ENCODE results near the gene OTULINL.

The OTULINL gene

GRCh38 chr5:14607104-14607503 is 25.5 kb downstream of the OTULINL start:
- Mint-ChIP-seq H3K27ac (no peak overlapping the region), H3K27me3 (no peaks in the 10 kb centered on the region), H3K36me3 (peaks cover 32% of the 10 kb centered on the region), H3K4me3 (no peak overlapping the region), H3K9me3 (ENCODE audit: low read depth) (no peaks in the 10 kb centered on the region), H3K4me1 (ENCODE audit: low read depth) (peaks cover 3% of the 10 kb centered on the region)

- Mint-ChIP-seq H3K9me3 (ENCODE audit: low read depth) (no peaks in the 10 kb centered on the region), H3K36me3 (peaks cover 30% of the 10 kb centered on the region), H3K4me3 (no peak overlapping the region), H3K4me1 (ENCODE audit: low read depth) (peaks cover 1% of the 10 kb centered on the region), H3K27ac (peak overlapping the region; percentile 51), H3K27me3 (no peaks in the 10 kb centered on the region)
Observed at GRCh38 chr5:14608169-14608568, 26.6 kb downstream of the OTULINL start.

GRCh38 chr5:14611737-14612136 is 30.1 kb downstream of the OTULINL start:
- Mint-ChIP-seq H3K4me3 (no peak overlapping the region), H3K27ac (no peak overlapping the region), H3K27me3 (no peaks in the 10 kb centered on the region), H3K4me1 (ENCODE audit: low read depth) (peaks cover 1% of the 10 kb centered on the region), H3K9me3 (ENCODE audit: low read depth) (no peaks in the 10 kb centered on the region), H3K36me3 (peaks cover 34% of the 10 kb centered on the region)

GRCh38 chr5:14614490-14614889 is 32.9 kb downstream of the OTULINL start:
- Mint-ChIP-seq H3K36me3 (peaks cover 28% of the 10 kb centered on the region), H3K9me3 (ENCODE audit: low read depth) (no peaks in the 10 kb centered on the region), H3K27ac (peak overlapping the region; percentile 22)

GRCh38 chr5:14615365-14615764 is 33.8 kb downstream of the OTULINL start:
- H3K4me1 Mint-ChIP-seq (ENCODE audit: low read depth), result no peaks in the 10 kb centered on the region
- H3K4me3 Mint-ChIP-seq, result no peak overlapping the region
- peaks cover 6% of the 10 kb centered on the region for H3K9me3 Mint-ChIP-seq (ENCODE audit: low read depth)
- peaks cover 24% of the 10 kb centered on the region for H3K36me3 Mint-ChIP-seq
- H3K27me3 Mint-ChIP-seq, result no peaks in the 10 kb centered on the region
- no peak overlapping the region for H3K27ac Mint-ChIP-seq

More at GRCh38 chr5:14614490-14614889, 32.9 kb downstream of the OTULINL start:
- H3K4me1 Mint-ChIP-seq (ENCODE audit: low read depth), result no peaks in the 10 kb centered on the region
- H3K27me3 Mint-ChIP-seq, result no peaks in the 10 kb centered on the region
- no peak overlapping the region for H3K4me3 Mint-ChIP-seq

- no peaks in the 10 kb centered on the region for H3K27me3 Mint-ChIP-seq
- no peak overlapping the region for H3K4me3 Mint-ChIP-seq
- H3K36me3 Mint-ChIP-seq, result peaks cover 23% of the 10 kb centered on the region
- H3K27ac Mint-ChIP-seq, result no peak overlapping the region
- H3K9me3 Mint-ChIP-seq (ENCODE audit: low read depth), result peaks cover 12% of the 10 kb centered on the region
- no peaks in the 10 kb centered on the region for H3K4me1 Mint-ChIP-seq (ENCODE audit: low read depth)
Observed at GRCh38 chr5:14617441-14617840, 35.8 kb downstream of the OTULINL start.

GRCh38 chr5:14627270-14627669 is 45.7 kb downstream of the OTULINL start:
- Mint-ChIP-seq H3K4me1 (ENCODE audit: low read depth) (no peaks in the 10 kb centered on the region), H3K4me3 (no peak overlapping the region), H3K27me3 (no peaks in the 10 kb centered on the region), H3K9me3 (ENCODE audit: low read depth) (peaks cover 3% of the 10 kb centered on the region), H3K36me3 (no peaks in the 10 kb centered on the region), H3K27ac (no peak overlapping the region)

- Mint-ChIP-seq H3K9me3 (ENCODE audit: low read depth) (peaks cover 3% of the 10 kb centered on the region), H3K27me3 (no peaks in the 10 kb centered on the region), H3K27ac (no peak overlapping the region), H3K4me3 (no peak overlapping the region), H3K36me3 (no peaks in the 10 kb centered on the region), H3K4me1 (ENCODE audit: low read depth) (no peaks in the 10 kb centered on the region)
Observed at GRCh38 chr5:14628346-14628745, 46.8 kb downstream of the OTULINL start.

GRCh38 chr5:14630671-14631070 is 49.1 kb downstream of the OTULINL start:
- H3K4me3 Mint-ChIP-seq, result no peak overlapping the region
- H3K27ac Mint-ChIP-seq, result no peak overlapping the region
- H3K9me3 Mint-ChIP-seq (ENCODE audit: low read depth), result peaks cover 3% of the 10 kb centered on the region
- H3K4me1 Mint-ChIP-seq (ENCODE audit: low read depth), result no peaks in the 10 kb centered on the region
- H3K27me3 Mint-ChIP-seq, result no peaks in the 10 kb centered on the region
- H3K36me3 Mint-ChIP-seq, result no peaks in the 10 kb centered on the region

- H3K36me3 Mint-ChIP-seq, result no peaks in the 10 kb centered on the region
- H3K9me3 Mint-ChIP-seq (ENCODE audit: low read depth), result no peaks in the 10 kb centered on the region
- no peak overlapping the region for H3K27ac Mint-ChIP-seq
- H3K4me3 Mint-ChIP-seq, result no peak overlapping the region
- no peaks in the 10 kb centered on the region for H3K27me3 Mint-ChIP-seq
- H3K4me1 Mint-ChIP-seq (ENCODE audit: low read depth), result no peaks in the 10 kb centered on the region
Observed at GRCh38 chr5:14635656-14636055, 54.1 kb downstream of the OTULINL start.

GRCh38 chr5:14640765-14641164 is 59.2 kb downstream of the OTULINL start:
- H3K36me3 Mint-ChIP-seq, result no peaks in the 10 kb centered on the region
- no peaks in the 10 kb centered on the region for H3K27me3 Mint-ChIP-seq
- no peak overlapping the region for H3K27ac Mint-ChIP-seq
- no peak overlapping the region for H3K4me3 Mint-ChIP-seq
- no peaks in the 10 kb centered on the region for H3K9me3 Mint-ChIP-seq (ENCODE audit: low read depth)
- no peaks in the 10 kb centered on the region for H3K4me1 Mint-ChIP-seq (ENCODE audit: low read depth)

- H3K27ac Mint-ChIP-seq, result no peak overlapping the region
- peaks cover 2% of the 10 kb centered on the region for H3K27me3 Mint-ChIP-seq
- no peaks in the 10 kb centered on the region for H3K9me3 Mint-ChIP-seq (ENCODE audit: low read depth)
- no peak overlapping the region for H3K4me3 Mint-ChIP-seq
- no peaks in the 10 kb centered on the region for H3K36me3 Mint-ChIP-seq
- H3K4me1 Mint-ChIP-seq (ENCODE audit: low read depth), result peaks cover 4% of the 10 kb centered on the region
Observed at GRCh38 chr5:14644623-14645237, 63.1 kb downstream of the OTULINL start.

- H3K4me1 Mint-ChIP-seq (ENCODE audit: low read depth), result peaks cover 4% of the 10 kb centered on the region
- H3K27ac Mint-ChIP-seq, result no peak overlapping the region
- H3K4me3 Mint-ChIP-seq, result no peak overlapping the region
- no peaks in the 10 kb centered on the region for H3K9me3 Mint-ChIP-seq (ENCODE audit: low read depth)
- peaks cover 4% of the 10 kb centered on the region for H3K27me3 Mint-ChIP-seq
- H3K36me3 Mint-ChIP-seq, result no peaks in the 10 kb centered on the region
Observed at GRCh38 chr5:14650052-14650451, 68.5 kb downstream of the OTULINL start.

- H3K4me3 Mint-ChIP-seq, result no peak overlapping the region
- H3K27me3 Mint-ChIP-seq, result peaks cover 2% of the 10 kb centered on the region
- no peaks in the 10 kb centered on the region for H3K9me3 Mint-ChIP-seq (ENCODE audit: low read depth)
- no peaks in the 10 kb centered on the region for H3K36me3 Mint-ChIP-seq
- H3K4me1 Mint-ChIP-seq (ENCODE audit: low read depth), result peaks cover 30% of the 10 kb centered on the region
- no peak overlapping the region for H3K27ac Mint-ChIP-seq
Observed at GRCh38 chr5:14655146-14655741, 73.7 kb downstream of the OTULINL start.

- Mint-ChIP-seq H3K4me1 (ENCODE audit: low read depth) (peaks cover 39% of the 10 kb centered on the region), H3K9me3 (ENCODE audit: low read depth) (no peaks in the 10 kb centered on the region), H3K27me3 (no peaks in the 10 kb centered on the region), H3K27ac (peak overlapping the region; percentile 22), H3K36me3 (no peaks in the 10 kb centered on the region), H3K4me3 (no peak overlapping the region)
Observed at GRCh38 chr5:14656898-14657297, 75.3 kb downstream of the OTULINL start.
